Measurements from ENCODE around the gene PGAP6. TPM values are rescaled to one million over a fixed set of nuclear protein-coding genes. Genes with fewer than 3 reads are reported as not detected.

The PGAP6 gene
- total and polyA plus RNA-seq, 9 of the 15 experiments (the other 6 are each of a cell fraction or from before 2014, with no cell fraction given): 0.45 to 50.2 (median 39.3) TPM

DNA sequence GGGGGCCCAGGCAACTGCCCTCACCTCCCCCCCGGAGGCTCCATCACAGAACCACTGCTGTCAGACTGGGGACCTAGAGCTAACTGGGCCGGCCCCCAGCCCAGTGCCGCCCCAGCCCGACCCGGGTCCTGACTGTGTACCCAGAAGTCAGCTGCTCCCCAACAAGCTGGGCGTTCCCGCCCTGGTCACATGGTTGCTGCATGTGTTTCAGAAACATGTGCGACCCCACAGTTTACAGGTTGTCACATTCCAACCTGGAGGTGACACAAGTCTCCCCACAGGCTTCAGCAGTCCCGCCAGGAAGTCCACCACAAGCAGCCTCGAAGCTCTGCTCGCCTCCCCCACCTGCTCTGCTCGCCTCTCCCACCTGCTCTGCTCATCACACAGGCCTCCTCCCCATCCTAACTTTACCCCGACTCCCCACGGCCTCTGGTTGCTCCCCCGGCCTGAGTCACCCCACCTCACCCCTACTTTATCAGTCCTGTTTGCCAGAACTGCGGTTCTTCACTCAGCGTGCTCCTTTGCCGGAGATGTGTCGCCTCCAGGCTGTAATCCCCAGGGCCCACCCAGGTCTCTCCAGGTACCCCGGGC lies 12.4 kb downstream of the PGAP6 start (continued):
- TF ChIP-seq PHF20 (IDR thresholded peaks at IDR 0.05; ENCODE audit: partially characterized antibody) (no peak), ZFX (CRISPR knock-in tag; IDR thresholded peaks at IDR 0.05) (0 out of 2 replicates have a peak, but pooled peaks have one; percentile 23), TCF3 (CRISPR knock-in tag; IDR thresholded peaks at IDR 0.05) (0 out of 2 replicates have a peak, but pooled peaks have one; percentile 13), CEBPB (tag; IDR thresholded peaks at IDR 0.05) (no peak), ZNF780A (CRISPR knock-in tag; IDR thresholded peaks at IDR 0.05) (no peak), ZNF584 (CRISPR knock-in tag; IDR thresholded peaks at IDR 0.05; ENCODE audit: low read depth) (no peak), L3MBTL2 (IDR thresholded peaks at IDR 0.05) (no peak)
- TF ChIP-seq, protein P1, sequence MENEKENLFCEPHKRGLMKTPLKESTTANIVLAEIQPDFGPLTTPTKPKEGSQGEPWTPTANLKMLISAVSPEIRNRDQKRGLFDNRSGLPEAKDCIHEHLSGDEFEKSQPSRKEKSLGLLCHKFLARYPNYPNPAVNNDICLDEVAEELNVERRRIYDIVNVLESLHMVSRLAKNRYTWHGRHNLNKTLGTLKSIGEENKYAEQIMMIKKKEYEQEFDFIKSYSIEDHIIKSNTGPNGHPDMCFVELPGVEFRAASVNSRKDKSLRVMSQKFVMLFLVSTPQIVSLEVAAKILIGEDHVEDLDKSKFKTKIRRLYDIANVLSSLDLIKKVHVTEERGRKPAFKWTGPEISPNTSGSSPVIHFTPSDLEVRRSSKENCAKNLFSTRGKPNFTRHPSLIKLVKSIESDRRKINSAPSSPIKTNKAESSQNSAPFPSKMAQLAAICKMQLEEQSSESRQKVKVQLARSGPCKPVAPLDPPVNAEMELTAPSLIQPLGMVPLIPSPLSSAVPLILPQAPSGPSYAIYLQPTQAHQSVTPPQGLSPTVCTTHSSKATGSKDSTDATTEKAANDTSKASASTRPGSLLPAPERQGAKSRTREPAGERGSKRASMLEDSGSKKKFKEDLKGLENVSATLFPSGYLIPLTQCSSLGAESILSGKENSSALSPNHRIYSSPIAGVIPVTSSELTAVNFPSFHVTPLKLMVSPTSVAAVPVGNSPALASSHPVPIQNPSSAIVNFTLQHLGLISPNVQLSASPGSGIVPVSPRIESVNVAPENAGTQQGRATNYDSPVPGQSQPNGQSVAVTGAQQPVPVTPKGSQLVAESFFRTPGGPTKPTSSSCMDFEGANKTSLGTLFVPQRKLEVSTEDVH (IDR thresholded peaks at IDR 0.05; ENCODE audit: low read depth, partially characterized antibody): no peak
- TF ChIP-seq, protein P2, sequence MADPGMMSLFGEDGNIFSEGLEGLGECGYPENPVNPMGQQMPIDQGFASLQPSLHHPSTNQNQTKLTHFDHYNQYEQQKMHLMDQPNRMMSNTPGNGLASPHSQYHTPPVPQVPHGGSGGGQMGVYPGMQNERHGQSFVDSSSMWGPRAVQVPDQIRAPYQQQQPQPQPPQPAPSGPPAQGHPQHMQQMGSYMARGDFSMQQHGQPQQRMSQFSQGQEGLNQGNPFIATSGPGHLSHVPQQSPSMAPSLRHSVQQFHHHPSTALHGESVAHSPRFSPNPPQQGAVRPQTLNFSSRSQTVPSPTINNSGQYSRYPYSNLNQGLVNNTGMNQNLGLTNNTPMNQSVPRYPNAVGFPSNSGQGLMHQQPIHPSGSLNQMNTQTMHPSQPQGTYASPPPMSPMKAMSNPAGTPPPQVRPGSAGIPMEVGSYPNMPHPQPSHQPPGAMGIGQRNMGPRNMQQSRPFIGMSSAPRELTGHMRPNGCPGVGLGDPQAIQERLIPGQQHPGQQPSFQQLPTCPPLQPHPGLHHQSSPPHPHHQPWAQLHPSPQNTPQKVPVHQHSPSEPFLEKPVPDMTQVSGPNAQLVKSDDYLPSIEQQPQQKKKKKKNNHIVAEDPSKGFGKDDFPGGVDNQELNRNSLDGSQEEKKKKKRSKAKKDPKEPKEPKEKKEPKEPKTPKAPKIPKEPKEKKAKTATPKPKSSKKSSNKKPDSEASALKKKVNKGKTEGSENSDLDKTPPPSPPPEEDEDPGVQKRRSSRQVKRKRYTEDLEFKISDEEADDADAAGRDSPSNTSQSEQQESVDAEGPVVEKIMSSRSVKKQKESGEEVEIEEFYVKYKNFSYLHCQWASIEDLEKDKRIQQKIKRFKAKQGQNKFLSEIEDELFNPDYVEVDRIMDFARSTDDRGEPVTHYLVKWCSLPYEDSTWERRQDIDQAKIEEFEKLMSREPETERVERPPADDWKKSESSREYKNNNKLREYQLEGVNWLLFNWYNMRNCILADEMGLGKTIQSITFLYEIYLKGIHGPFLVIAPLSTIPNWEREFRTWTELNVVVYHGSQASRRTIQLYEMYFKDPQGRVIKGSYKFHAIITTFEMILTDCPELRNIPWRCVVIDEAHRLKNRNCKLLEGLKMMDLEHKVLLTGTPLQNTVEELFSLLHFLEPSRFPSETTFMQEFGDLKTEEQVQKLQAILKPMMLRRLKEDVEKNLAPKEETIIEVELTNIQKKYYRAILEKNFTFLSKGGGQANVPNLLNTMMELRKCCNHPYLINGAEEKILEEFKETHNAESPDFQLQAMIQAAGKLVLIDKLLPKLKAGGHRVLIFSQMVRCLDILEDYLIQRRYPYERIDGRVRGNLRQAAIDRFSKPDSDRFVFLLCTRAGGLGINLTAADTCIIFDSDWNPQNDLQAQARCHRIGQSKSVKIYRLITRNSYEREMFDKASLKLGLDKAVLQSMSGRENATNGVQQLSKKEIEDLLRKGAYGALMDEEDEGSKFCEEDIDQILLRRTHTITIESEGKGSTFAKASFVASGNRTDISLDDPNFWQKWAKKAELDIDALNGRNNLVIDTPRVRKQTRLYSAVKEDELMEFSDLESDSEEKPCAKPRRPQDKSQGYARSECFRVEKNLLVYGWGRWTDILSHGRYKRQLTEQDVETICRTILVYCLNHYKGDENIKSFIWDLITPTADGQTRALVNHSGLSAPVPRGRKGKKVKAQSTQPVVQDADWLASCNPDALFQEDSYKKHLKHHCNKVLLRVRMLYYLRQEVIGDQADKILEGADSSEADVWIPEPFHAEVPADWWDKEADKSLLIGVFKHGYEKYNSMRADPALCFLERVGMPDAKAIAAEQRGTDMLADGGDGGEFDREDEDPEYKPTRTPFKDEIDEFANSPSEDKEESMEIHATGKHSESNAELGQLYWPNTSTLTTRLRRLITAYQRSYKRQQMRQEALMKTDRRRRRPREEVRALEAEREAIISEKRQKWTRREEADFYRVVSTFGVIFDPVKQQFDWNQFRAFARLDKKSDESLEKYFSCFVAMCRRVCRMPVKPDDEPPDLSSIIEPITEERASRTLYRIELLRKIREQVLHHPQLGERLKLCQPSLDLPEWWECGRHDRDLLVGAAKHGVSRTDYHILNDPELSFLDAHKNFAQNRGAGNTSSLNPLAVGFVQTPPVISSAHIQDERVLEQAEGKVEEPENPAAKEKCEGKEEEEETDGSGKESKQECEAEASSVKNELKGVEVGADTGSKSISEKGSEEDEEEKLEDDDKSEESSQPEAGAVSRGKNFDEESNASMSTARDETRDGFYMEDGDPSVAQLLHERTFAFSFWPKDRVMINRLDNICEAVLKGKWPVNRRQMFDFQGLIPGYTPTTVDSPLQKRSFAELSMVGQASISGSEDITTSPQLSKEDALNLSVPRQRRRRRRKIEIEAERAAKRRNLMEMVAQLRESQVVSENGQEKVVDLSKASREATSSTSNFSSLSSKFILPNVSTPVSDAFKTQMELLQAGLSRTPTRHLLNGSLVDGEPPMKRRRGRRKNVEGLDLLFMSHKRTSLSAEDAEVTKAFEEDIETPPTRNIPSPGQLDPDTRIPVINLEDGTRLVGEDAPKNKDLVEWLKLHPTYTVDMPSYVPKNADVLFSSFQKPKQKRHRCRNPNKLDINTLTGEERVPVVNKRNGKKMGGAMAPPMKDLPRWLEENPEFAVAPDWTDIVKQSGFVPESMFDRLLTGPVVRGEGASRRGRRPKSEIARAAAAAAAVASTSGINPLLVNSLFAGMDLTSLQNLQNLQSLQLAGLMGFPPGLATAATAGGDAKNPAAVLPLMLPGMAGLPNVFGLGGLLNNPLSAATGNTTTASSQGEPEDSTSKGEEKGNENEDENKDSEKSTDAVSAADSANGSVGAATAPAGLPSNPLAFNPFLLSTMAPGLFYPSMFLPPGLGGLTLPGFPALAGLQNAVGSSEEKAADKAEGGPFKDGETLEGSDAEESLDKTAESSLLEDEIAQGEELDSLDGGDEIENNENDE (IDR thresholded peaks at IDR 0.05; ENCODE audit: low read depth, low read length): no peak

Data from K562 (cell line).